Tibial nerve (tissue), 4 donors: Measurements from ENCODE around the gene INTS11. TPM values are rescaled to one million over a fixed set of nuclear protein-coding genes. Genes with fewer than 3 reads are reported as not detected.
"Not testable (repeated sequence)": the region's sequence is repeated elsewhere in the genome, so short reads cannot be mapped to it uniquely, and the experiment has no call there.

Experiments used
- DNase-seq, 2 donors: peaks; one replicate each; pipeline ENCODE4 v3.0.0-alpha.2; 2019; ENCODE audit warnings: low spot score in 2 of 2
- H3K27ac ChIP-seq, 4 donors: fragments of 200-600 bp; sonication (generic) in 3 of 4; one replicate each; pipeline ENCODE4 v1.5.1; 2017 to 2019; ENCODE audit warnings: mild to moderate bottlenecking in 1 of 4
- H3K27me3 ChIP-seq, 2 donors: fragments of 200-600 bp; sonication (generic) in 1 of 2; one replicate each; pipeline versions ENCODE4 v1.5.1 to v1.6.0; 2017 to 2019
- H3K36me3 ChIP-seq, 3 donors: fragments of 200-600 bp; sonication (generic); one replicate each; pipeline ENCODE4 v1.5.1; 2018 to 2019
- H3K4me1 ChIP-seq, 4 donors: fragments of 200-600 bp; sonication (generic) in 3 of 4; one replicate each; pipeline ENCODE4 v1.5.1; 2017 to 2019
- H3K4me3 ChIP-seq, 4 donors: fragments of 200-600 bp; sonication (generic) in 3 of 4; one replicate each; pipeline ENCODE4 v1.5.1; 2017 to 2019; ENCODE audit warnings: mild to moderate bottlenecking in 1 of 4, moderate library complexity in 1 of 4
- H3K9me3 ChIP-seq, 4 donors: fragments of 200-600 bp; sonication (generic) in 3 of 4; one replicate each; pipeline ENCODE4 v1.5.1; 2017 to 2019
- EP300 ChIP-seq, 2 donors: sonication (generic); formaldehyde crosslinking; IDR thresholded peaks; one replicate each; pipeline ENCODE4 v1.6.1; 2017; ENCODE audit warnings: antibody characterized with exemption in 2 of 2, mild to moderate bottlenecking in 1 of 2
- POLR2A ChIP-seq, 2 donors: fragments of 450-650 bp; IDR thresholded peaks; one replicate each; pipeline ENCODE4 v1.6.1; 2017; ENCODE audit warnings: antibody characterized with exemption in 2 of 2, mild to moderate bottlenecking in 2 of 2, moderate library complexity in 2 of 2
- WGBS, 2 donors: methylation state at CpG; one replicate each; pipeline ENCODE4 v1.1.5; 2018; 5-methylcytosine and 5-hydroxymethylcytosine counted together
- total RNA-seq, 4 donors: library from RNA; depleted of rRNA; stranded (reverse); fragments of >200 nt; gene quantifications; one replicate each; pipeline ENCODE4 v1.1.0, GENCODE V29; 2016
- TF ChIP-seq, protein P1 (sequence below), 5 experiments: fragments of 200-600 bp in 3 of 5; fragments of 450-650 bp in 2 of 5; sonication (generic) in 3 of 5; IDR thresholded peaks; one replicate each; pipeline ENCODE4 v1.5.1; 2016 to 2019; ENCODE audit warnings: antibody characterized with exemption in 5 of 5, mild to moderate bottlenecking in 3 of 5, moderate library complexity in 2 of 5

Gene INTS11
- total RNA-seq, 4 donors from 2014 or later, result 118 to 241 (median 157) TPM

- WGBS, 2 donors, result 82 to 88% methylated on average over 32 to 36 of the region's 36 CpGs
- Histone ChIP-seq H3K4me1 (peaks cover 0 to 68% (median 22%) of the 10 kb centered on the region in 4 donors), H3K36me3 (peaks cover 0 to 57% (median 7%) of the 10 kb centered on the region in 3 donors), H3K27ac (peak overlapping the region in 3 of 4 donors; percentile 6 to 80 (median 58)), H3K4me3 (no peak overlapping the region), H3K9me3 (no peaks in the 10 kb centered on the region), H3K27me3 (no peaks in the 10 kb centered on the region)
- TF ChIP-seq EP300 (IDR thresholded peaks at IDR 0.05) (no peak), POLR2A (IDR thresholded peaks at IDR 0.05) (no peak)
- TF ChIP-seq, protein P1, sequence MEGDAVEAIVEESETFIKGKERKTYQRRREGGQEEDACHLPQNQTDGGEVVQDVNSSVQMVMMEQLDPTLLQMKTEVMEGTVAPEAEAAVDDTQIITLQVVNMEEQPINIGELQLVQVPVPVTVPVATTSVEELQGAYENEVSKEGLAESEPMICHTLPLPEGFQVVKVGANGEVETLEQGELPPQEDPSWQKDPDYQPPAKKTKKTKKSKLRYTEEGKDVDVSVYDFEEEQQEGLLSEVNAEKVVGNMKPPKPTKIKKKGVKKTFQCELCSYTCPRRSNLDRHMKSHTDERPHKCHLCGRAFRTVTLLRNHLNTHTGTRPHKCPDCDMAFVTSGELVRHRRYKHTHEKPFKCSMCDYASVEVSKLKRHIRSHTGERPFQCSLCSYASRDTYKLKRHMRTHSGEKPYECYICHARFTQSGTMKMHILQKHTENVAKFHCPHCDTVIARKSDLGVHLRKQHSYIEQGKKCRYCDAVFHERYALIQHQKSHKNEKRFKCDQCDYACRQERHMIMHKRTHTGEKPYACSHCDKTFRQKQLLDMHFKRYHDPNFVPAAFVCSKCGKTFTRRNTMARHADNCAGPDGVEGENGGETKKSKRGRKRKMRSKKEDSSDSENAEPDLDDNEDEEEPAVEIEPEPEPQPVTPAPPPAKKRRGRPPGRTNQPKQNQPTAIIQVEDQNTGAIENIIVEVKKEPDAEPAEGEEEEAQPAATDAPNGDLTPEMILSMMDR (IDR thresholded peaks at IDR 0.05), result no peak
- DNase-seq, result no peak
Observed at GRCh38 chr1:1318777-1319645, 5.4 kb downstream of the INTS11 start.

GRCh38 chr1:1318131-1318652, 6.3 kb downstream of the INTS11 start:
- Histone ChIP-seq H3K9me3 (no peaks in the 10 kb centered on the region), H3K36me3 (peaks cover 0 to 65% (median 12%) of the 10 kb centered on the region in 3 donors), H3K4me1 (peaks cover 0 to 61% (median 18%) of the 10 kb centered on the region in 4 donors), H3K27me3 (no peaks in the 10 kb centered on the region), H3K27ac (peak overlapping the region in 3 of 4 donors; percentile 13 to 80 (median 58)), H3K4me3 (no peak overlapping the region)
- TF ChIP-seq EP300 (IDR thresholded peaks at IDR 0.05) (peak in 1 of 2 donors; percentile 35), POLR2A (IDR thresholded peaks at IDR 0.05) (no peak)
- peak; percentile 78 to 85 for DNase-seq
- WGBS, 2 donors, result 63 to 64% methylated on average over 9 of the region's 9 CpGs

DNA sequence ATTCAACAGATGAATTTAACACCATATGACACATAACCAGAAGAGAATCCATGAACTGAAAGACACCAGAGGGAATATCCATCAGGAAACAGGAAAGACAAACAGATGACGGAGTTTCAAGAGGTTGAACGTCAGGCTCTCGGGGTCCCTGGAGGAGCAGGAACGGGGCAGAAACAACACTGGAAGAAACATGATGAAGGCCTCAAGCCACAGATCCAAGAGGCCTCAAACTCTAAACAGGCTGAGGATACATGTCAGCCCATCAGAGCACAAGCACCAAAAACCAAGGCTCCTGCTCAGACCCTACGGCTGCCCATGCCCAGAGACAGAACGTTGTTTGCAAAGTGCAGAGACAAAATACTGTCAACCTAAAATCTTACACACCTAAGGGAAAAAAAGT, 7.0 kb downstream of the INTS11 start:
- 75 to 86% methylated on average over 6 of the region's 6 CpGs for WGBS, 2 donors
- Histone ChIP-seq H3K4me1 (peaks cover 0 to 53% (median 14%) of the 10 kb centered on the region in 4 donors), H3K36me3 (peaks cover 0 to 73% (median 12%) of the 10 kb centered on the region in 3 donors), H3K4me3 (no peak overlapping the region), H3K27ac (peak overlapping the region in 3 of 4 donors; percentile 13 to 80 (median 58)), H3K27me3 (no peaks in the 10 kb centered on the region), H3K9me3 (no peaks in the 10 kb centered on the region)
- TF ChIP-seq EP300 (IDR thresholded peaks at IDR 0.05), result no peak
- TF ChIP-seq, protein P1 (IDR thresholded peaks at IDR 0.05), result no peak
- DNase-seq, result no peak

DNA sequence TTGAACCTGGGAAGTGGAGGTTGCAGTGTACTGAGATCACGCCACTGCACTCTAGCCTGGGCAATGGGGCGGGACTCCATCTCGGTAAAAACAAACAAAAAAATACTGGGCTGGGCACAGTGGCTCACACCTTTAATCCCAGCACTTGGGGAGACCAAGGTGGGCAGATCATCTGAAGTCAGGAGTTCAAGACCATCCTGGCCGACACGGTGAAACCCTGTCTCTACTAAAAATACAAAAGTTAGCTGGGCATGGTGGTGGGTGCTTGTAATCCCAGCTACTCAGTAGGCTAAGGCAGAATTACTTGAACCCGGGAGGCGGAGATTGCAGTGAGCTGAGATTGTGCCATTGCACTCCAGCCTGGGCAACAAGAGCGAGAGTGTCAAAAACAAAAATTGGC, 8.3 kb downstream of the INTS11 start:
- not testable (repeated sequence) for H3K27ac ChIP-seq, H3K9me3 ChIP-seq, H3K4me3 ChIP-seq, H3K27me3 ChIP-seq, DNase-seq
- peaks cover 0 to 41% (median 4%) of the 10 kb centered on the region in 4 donors for H3K4me1 ChIP-seq
- WGBS, 2 donors, result 90 to 91% methylated on average over 8 of the region's 8 CpGs
- peaks cover 0 to 85% (median 12%) of the 10 kb centered on the region in 3 donors for H3K36me3 ChIP-seq

GRCh38 chr1:1315435-1315954, 9.0 kb downstream of the INTS11 start:
- no peaks in the 10 kb centered on the region for H3K27me3 ChIP-seq
- H3K27ac ChIP-seq, result no peak overlapping the region
- H3K36me3 ChIP-seq, result peaks cover 0 to 88% (median 12%) of the 10 kb centered on the region in 3 donors
- peaks cover 0 to 34% (median 4%) of the 10 kb centered on the region in 4 donors for H3K4me1 ChIP-seq
- no peaks in the 10 kb centered on the region for H3K9me3 ChIP-seq
- WGBS, 2 donors, result 25 to 50% methylated on average over 10 to 23 of the region's 26 CpGs
- H3K4me3 ChIP-seq, result no peak overlapping the region
- no peak for DNase-seq
- TF ChIP-seq EP300 (IDR thresholded peaks at IDR 0.05) (no peak), POLR2A (IDR thresholded peaks at IDR 0.05) (no peak)
- TF ChIP-seq, protein P1 (IDR thresholded peaks at IDR 0.05), result no peak
